HG02943 (cell line): ENCODE data around the gene PIGV.

Experiments used
- ATAC-seq: cut with Tn5 transposase; IDR thresholded peaks from one replicate; pipeline ENCODE4 v1.9.1; 2021; ENCODE audit warnings: mild to moderate bottlenecking, low read depth, moderate library complexity; ENCODE audit not compliant: unreplicated experiment

PIGV gene

GRCh38 chr1:26771643-26772321 is 16.0 kb upstream of the PIGV start:
- no peak for ATAC-seq

- ATAC-seq = no peak
Observed at GRCh38 chr1:26772687-26773086, 15.1 kb upstream of the PIGV start.

GRCh38 chr1:26774462-26774861 is 13.3 kb upstream of the PIGV start:
- ATAC-seq = no peak

GRCh38 chr1:26775666-26776065 is 12.1 kb upstream of the PIGV start:
- no peak for ATAC-seq

GRCh38 chr1:26779098-26779668 is 8.6 kb upstream of the PIGV start:
- no peak for ATAC-seq

GRCh38 chr1:26780344-26780957 is 7.3 kb upstream of the PIGV start:
- no peak for ATAC-seq

- no peak for ATAC-seq
Observed at GRCh38 chr1:26781206-26781825, 6.4 kb upstream of the PIGV start.

GRCh38 chr1:26782521-26783212 is 5.1 kb upstream of the PIGV start:
- ATAC-seq = no peak

GRCh38 chr1:26783646-26784022 is 4.1 kb upstream of the PIGV start:
- ATAC-seq = no peak

- ATAC-seq = no peak
Observed at GRCh38 chr1:26784023-26784871, 3.5 kb upstream of the PIGV start.

- no peak for ATAC-seq
Observed at GRCh38 chr1:26784886-26785285, 2.9 kb upstream of the PIGV start.

GRCh38 chr1:26785611-26786436 is 1.9 kb upstream of the PIGV start:
- no peak for ATAC-seq

- ATAC-seq = no peak
Observed at GRCh38 chr1:26786437-26787380, 1.0 kb upstream of the PIGV start.

- ATAC-seq = peak; percentile 32
Observed at GRCh38 chr1:26787381-26787705, 407 bp upstream of the PIGV start.

- ATAC-seq = no peak
Observed at GRCh38 chr1:26788515-26788785, 700 bp downstream of the PIGV start.

GRCh38 chr1:26788836-26789611 is 1.3 kb downstream of the PIGV start:
- no peak for ATAC-seq

- no peak for ATAC-seq
Observed at GRCh38 chr1:26789612-26789865, 1.8 kb downstream of the PIGV start.

- no peak for ATAC-seq
Observed at GRCh38 chr1:26789931-26790330, 2.2 kb downstream of the PIGV start.
